ENCODE data around the gene SLC1A2.

Gene SLC1A2

DNA sequence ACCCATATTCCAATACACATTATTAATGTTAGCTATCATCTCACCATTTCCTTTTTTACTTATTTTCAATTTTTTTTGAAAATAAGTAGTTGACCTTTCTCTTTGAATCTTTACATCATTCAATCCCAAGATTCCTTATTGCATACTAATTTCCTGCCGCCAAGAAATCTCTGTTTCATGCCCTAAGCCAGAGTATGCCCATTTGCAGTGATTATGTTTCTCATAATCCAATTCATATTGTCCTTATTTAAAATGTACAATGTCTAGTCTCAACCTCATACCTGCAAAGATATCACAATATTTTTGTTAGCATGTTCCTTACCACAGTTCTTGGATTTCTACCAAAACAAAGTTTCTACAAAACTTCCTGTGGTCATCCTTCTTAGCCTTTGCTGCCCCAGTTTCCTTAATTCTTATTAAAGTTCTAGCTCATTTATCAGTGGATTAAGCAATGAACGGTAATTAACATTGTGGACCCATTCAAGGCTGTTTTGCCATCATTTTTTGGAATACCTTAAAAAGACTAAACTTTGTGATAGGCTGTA, 205.1 kb downstream of the SLC1A2 start:
- no peak for DNase-seq

DNA sequence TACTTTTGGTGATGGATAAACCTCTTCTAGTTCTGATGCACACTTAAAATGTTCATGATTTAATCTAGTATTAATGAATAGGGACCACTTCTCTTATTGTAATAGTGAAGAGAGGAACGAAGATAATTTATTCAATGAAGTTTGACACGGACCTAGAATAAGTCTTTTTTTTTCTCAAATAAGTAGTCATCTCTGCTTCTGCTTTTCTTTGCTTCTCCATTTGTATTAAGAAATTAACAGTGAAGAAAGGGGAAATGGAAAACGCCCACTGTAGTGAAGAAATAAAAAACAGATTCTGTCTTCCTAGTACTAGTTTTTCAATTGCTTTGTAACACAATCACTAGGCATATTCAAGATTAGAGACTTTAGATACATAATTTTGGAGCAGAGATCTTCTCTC, 207.4 kb downstream of the SLC1A2 start:
- no peak for DNase-seq

DNA sequence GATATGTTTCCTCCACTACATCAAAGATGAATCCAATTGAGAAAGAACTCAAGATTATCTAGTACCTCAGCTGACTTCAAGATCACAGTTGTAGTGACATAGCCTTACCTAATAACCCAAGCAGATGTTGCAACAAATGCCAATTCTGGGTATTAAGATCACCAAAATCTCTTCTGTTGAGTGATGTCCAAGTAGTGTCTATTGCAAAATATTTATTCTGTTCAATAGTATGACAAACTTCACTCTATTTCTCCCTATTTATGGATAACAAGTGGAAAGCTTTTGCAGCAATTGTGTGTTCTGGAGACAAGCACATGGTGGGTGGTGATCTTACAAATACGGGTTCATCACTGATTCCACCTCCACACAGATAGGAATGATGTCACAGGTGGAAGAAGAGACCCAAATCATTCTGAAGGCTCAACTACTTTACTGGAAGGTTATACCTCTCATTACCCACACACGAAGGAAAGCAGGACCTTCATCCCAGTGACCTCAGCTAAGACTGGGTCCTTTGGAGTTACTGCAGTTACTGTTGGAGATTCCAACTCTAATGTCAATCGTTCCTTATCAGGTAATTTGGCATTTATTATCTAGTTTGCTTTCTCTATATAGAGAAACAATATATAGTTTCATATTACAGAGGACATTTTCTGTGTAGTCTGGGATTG, 208.3 kb downstream of the SLC1A2 start:
- no peak for DNase-seq

DNA sequence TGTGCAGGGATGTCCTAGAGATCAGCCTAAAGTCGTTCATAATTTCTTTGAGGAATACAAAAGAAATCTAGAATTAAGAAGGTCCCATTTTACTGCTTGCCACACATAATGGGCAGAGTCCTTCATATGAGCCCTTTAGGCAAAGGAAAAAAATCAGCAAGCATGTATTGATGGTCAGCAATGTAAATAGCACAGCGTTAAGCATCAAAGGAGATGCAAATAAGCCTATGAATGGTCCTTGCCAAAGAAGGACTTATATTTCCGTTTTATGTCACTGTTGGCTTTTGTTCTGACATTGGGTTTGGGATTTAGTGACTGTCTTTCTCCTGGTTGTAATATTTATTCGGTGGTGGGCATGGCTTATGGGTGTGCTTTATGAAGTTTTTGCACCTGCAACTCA, 210.6 kb downstream of the SLC1A2 start:
- no peak for DNase-seq

DNA sequence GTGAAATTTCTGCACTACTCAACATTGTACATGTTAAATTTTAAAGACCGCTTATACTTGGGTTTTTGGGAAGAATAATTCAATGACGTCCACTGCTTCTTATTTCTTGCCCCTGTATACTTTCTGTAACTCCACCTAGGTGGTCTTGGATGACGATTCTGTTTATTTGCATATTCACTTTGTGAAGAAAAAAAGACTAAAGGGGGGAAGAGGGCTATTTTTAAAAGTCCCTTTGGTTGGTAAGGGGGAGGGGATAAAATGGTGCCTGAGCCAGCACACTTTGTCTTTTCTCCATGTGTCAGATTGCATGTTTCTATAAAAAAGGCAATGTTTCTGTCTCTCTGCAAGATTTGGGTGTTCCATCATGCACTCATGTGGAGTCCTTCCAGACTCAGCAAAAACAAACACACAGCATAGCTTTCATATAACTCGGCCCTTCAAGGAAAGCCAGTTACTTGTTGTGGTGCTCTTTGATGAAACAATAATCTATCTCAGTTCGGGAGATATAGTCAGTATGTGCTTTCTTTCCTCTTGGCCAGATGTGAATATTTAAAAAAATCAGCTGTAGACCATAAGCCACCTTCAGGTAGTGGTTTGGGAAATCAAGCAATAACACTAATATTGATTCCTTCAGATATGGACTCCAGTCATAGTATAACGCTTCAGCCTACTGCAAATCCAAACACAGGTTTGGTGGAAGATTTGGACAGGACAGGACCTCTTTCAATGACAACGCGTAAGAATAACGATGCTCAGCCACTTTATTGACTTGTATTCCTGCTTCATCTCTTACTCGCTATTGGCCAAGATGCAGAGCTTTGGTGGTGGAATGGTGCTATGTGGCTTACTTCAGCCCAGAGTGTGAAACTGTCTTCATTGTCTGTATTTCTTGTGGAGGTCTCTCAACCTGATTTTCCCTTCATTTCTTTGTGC, 211.6 kb downstream of the SLC1A2 start:
- no peak for DNase-seq

DNA sequence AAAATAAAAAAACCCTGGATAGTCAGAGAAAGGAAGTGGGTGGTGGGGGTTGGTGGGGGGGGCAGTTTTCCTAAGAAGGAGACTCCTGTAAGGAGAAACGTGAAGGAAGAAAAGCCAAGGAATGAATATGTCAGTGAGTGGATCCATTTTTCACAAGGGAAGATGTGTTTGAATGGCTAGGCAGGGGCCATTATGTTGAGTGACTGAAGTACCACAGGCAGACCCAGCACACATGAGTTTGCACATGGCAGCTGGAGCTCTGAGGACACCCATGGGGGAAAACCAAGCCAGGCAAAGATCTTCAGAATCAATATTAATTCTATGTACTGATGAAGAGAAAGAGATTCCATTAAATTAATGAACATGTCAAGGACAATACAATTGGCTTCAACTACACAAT, 212.7 kb downstream of the SLC1A2 start:
- DNase-seq = no peak

DNA sequence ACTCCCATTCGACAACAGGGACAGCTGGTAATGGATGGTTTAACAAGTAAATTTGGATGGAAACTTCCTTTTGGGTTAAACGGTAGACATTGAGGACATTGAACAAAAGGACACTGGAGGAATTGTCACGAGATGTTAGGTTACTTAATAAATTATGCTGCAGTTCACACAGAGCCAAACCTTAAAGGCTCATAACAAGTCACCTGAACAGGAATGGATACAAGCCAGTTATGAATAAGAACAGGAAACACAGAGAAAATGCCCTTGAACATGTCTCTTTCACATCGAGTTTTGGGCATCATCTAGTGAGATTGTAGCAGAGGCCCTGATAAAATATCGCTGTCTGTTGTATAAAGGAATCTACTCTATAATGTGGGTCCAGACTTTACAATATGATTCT, 214.7 kb downstream of the SLC1A2 start:
- DNase-seq = no peak

Measured in activated CD4-positive, CD25-positive, alpha-beta regulatory T cell treated with anti-CD3 and anti-CD28 coated beads, Interleukin-2, amount 50 U/mL, for 72 hours (primary cell).